Mesendoderm (in vitro differentiated cells): Measurements from ENCODE around the gene FRYL.
"Not testable (repeated sequence)": the region's sequence is repeated elsewhere in the genome, so short reads cannot be mapped to it uniquely, and the experiment has no call there.

Experiments used
- DNase-seq: peaks from one replicate; pipeline ENCODE4 v3.0.0; 2013
- H2AK5ac ChIP-seq: 2 replicates; pipeline ENCODE4 v1.6.1; 2013; ENCODE audit warnings: low read length, inconsistent platforms
- H2BK120ac ChIP-seq: 2 replicates; pipeline ENCODE4 v1.6.1; 2013; ENCODE audit warnings: low read depth, mild to moderate bottlenecking, low read length, moderate library complexity, mixed read lengths
- H2BK15ac ChIP-seq: replicated peaks from 2 replicates; pipeline ENCODE4 v1.6.1; 2013; ENCODE audit warnings: low read depth, mild to moderate bottlenecking, moderate library complexity
- H2BK5ac ChIP-seq: 2 replicates; pipeline ENCODE4 v1.6.1; 2013; ENCODE audit warnings: low read length, inconsistent platforms
- H3K18ac ChIP-seq: 2 replicates; pipeline ENCODE4 v1.6.1; 2013; ENCODE audit warnings: mild to moderate bottlenecking, low read length, mixed read lengths
- H3K23ac ChIP-seq: one replicate; pipeline ENCODE4 v1.6.1; 2013; ENCODE audit warnings: low read length
- H3K27ac ChIP-seq: 2 replicates; pipeline ENCODE4 v1.5.1; 2013; ENCODE audit warnings: low read depth, mild to moderate bottlenecking, inconsistent platforms, low read length, moderate library complexity
- H3K27me3 ChIP-seq: 2 replicates; pipeline ENCODE4 v1.6.1; 2013; ENCODE audit warnings: low read length, control low read depth, mild to moderate bottlenecking, inconsistent platforms; ENCODE audit not compliant: insufficient read depth, poor library complexity
- H3K36me3 ChIP-seq: 2 replicates; pipeline ENCODE4 v1.6.1; 2013; ENCODE audit warnings: low read length, inconsistent platforms; ENCODE audit not compliant: control insufficient read depth, insufficient read depth
- H3K4ac ChIP-seq: one replicate; pipeline ENCODE4 v1.6.1; 2013; ENCODE audit warnings: low read depth, mild to moderate bottlenecking, low read length, moderate library complexity
- H3K4me1 ChIP-seq: 2 replicates; pipeline ENCODE4 v1.6.1; 2013; ENCODE audit warnings: low read depth, low read length, inconsistent platforms; ENCODE audit not compliant: control insufficient read depth
- H3K4me2 ChIP-seq: 2 replicates; pipeline ENCODE4 v1.6.1; 2013; ENCODE audit warnings: low read length
- H3K4me3 ChIP-seq: 2 replicates; pipeline ENCODE4 v1.5.1; 2013; ENCODE audit warnings: mild to moderate bottlenecking, low read length
- H3K56ac ChIP-seq: one replicate; pipeline ENCODE4 v1.6.1; 2013; ENCODE audit warnings: low read length
- H3K79me1 ChIP-seq: 2 replicates; pipeline ENCODE4 v1.6.1; 2013; ENCODE audit warnings: low read length, inconsistent platforms
- H3K79me2 ChIP-seq: 2 replicates; pipeline ENCODE4 v1.6.1; 2013; ENCODE audit warnings: mild to moderate bottlenecking, low read length; ENCODE audit not compliant: control insufficient read depth, insufficient read depth
- H3K9ac ChIP-seq: 2 replicates; pipeline ENCODE4 v1.6.1; 2013; ENCODE audit warnings: low read length, inconsistent platforms
- H4K5ac ChIP-seq: one replicate; pipeline ENCODE4 v1.6.1; 2013; ENCODE audit warnings: low read length
- H4K8ac ChIP-seq: one replicate; pipeline ENCODE4 v1.6.1; 2013; ENCODE audit warnings: low read depth, mild to moderate bottlenecking, control low read depth, low read length, moderate library complexity
- WGBS: extraction: QIAGEN DNeasy Blood & Tissue Kit; methylation state at CpG from one replicate; pipeline ENCODE4 v1.1.7; 2013; ENCODE audit warnings: low lambda C conversion rate, missing lambda C conversion rate; ENCODE audit not compliant: insufficient coverage; ENCODE audit errors: extremely low coverage; 5-methylcytosine and 5-hydroxymethylcytosine counted together

Gene FRYL

DNA sequence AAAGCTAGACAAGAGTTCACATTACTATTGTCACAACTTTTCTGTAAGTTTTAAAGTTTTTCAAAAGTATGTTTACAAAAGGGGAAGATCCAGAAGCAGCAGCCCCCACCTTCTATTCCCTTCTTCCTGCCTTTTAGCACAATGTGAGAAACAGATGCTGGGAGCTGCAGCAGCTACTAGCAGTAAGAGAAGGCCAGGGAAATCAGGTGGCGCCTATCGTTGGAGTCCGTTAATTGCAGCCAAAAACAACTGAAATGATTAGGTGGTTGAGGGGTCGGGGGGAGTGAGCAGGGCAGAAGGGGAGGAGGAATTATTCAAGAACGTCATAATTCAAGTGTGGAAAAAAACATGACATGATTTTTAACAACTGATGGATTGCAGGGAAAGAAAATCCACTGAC lies 27.4 kb downstream of the FRYL start:
- peak; percentile 35 for DNase-seq
- no peak overlapping the region for H4K5ac ChIP-seq
- no peak overlapping the region for H3K4ac ChIP-seq
- H3K79me2 ChIP-seq, result peaks cover 41% of the 10 kb centered on the region
- no peak overlapping the region for H3K4me2 ChIP-seq
- H3K27ac ChIP-seq, result no peak overlapping the region
- H3K56ac ChIP-seq, result no peak overlapping the region
- H3K9ac ChIP-seq, result no peak overlapping the region
- no peak overlapping the region for H3K23ac ChIP-seq
- no peaks in the 10 kb centered on the region for H3K36me3 ChIP-seq
- H3K4me1 ChIP-seq, result peaks cover 3% of the 10 kb centered on the region
- no peak overlapping the region for H2BK5ac ChIP-seq
- peaks cover 8% of the 10 kb centered on the region for H3K79me1 ChIP-seq
- no peak overlapping the region for H3K18ac ChIP-seq
- WGBS, result no CpG with 5 or more reads among the region's 5 CpGs
- H4K8ac ChIP-seq, result no peak overlapping the region
- no peak overlapping the region for H3K4me3 ChIP-seq
- no peak overlapping the region for H2AK5ac ChIP-seq
- H2BK15ac ChIP-seq, result no peak overlapping the region
- no peaks in the 10 kb centered on the region for H3K27me3 ChIP-seq
- no peak overlapping the region for H2BK120ac ChIP-seq

DNA sequence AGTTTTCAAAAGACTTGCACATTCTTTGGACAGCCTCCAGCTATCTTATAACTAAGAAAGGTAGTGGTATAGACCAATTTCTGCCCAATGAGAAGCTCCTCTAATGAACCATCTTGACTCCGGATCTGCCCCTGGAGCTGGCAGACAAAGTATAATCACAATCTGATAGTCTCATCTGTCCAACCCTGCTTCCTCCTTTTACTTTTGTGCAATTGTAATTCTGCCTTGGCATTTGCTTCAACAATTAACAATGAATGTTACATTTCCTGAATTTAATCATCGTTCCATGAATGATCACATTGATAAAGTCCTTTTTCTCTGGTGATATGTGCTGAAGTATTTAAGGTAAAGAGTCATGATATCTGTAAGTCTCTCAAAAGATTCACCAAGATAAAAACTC lies 27.8 kb downstream of the FRYL start:
- H3K27ac ChIP-seq, result no peak overlapping the region
- H3K4me3 ChIP-seq, result no peak overlapping the region
- peaks cover 3% of the 10 kb centered on the region for H3K4me1 ChIP-seq
- DNase-seq, result no peak
- H3K18ac ChIP-seq, result no peak overlapping the region
- H2BK120ac ChIP-seq, result no peak overlapping the region
- no peak overlapping the region for H2AK5ac ChIP-seq
- no peak overlapping the region for H3K9ac ChIP-seq
- H3K79me1 ChIP-seq, result peaks cover 8% of the 10 kb centered on the region
- no peak overlapping the region for H3K4ac ChIP-seq
- no peak overlapping the region for H4K8ac ChIP-seq
- H3K36me3 ChIP-seq, result no peaks in the 10 kb centered on the region
- H4K5ac ChIP-seq, result no peak overlapping the region
- H2BK15ac ChIP-seq, result no peak overlapping the region
- no peak overlapping the region for H3K23ac ChIP-seq
- H3K56ac ChIP-seq, result no peak overlapping the region
- H3K79me2 ChIP-seq, result peaks cover 41% of the 10 kb centered on the region
- H2BK5ac ChIP-seq, result no peak overlapping the region
- no peak overlapping the region for H3K4me2 ChIP-seq
- no peaks in the 10 kb centered on the region for H3K27me3 ChIP-seq
- no CpG with 5 or more reads among the region's 2 CpGs for WGBS

DNA sequence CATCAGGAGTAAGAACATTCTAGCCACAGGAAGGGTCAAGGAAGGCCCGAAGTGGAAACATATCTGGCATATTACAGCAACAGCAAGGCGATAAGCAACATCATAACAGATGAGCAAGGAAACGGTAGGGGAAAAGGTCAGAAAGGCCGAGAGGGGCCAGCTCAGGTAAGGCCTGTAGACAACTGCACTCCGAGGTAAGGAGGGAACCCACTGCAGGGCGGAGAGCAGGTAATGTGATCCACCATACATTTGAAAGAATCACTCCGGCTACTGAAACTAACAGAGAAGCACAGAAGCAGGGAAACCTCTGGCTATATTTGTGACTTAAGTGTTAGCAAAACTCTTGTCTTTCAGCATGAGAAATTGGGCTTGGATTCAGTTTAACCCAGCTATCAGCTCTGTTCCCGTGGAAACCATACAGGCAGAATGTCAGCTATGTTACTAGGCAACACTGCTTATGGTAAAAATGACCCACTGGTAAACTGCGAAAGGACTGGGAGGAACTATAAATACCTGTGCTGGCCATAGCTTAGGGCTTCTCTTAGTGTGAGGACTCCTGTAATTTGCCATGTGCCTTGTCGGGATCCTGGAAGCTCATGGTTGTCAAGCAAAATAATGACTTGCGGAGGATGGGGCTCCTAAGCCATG lies 31.0 kb downstream of the FRYL start:
- no peak overlapping the region for H2BK5ac ChIP-seq
- WGBS, result no CpG with 5 or more reads among the region's 11 CpGs
- no peak overlapping the region for H3K27ac ChIP-seq
- peak; percentile 82 for DNase-seq
- H3K9ac ChIP-seq, result no peak overlapping the region
- no peak overlapping the region for H2BK15ac ChIP-seq
- H3K79me2 ChIP-seq, result peaks cover 37% of the 10 kb centered on the region
- no peak overlapping the region for H4K8ac ChIP-seq
- H3K79me1 ChIP-seq, result peaks cover 12% of the 10 kb centered on the region
- H3K56ac ChIP-seq, result peak overlapping the region; percentile 44
- H3K18ac ChIP-seq, result no peak overlapping the region
- H2AK5ac ChIP-seq, result no peak overlapping the region
- no peak overlapping the region for H3K4me3 ChIP-seq
- H3K23ac ChIP-seq, result no peak overlapping the region
- H4K5ac ChIP-seq, result no peak overlapping the region
- no peak overlapping the region for H3K4me2 ChIP-seq
- H3K36me3 ChIP-seq, result no peaks in the 10 kb centered on the region
- H3K4ac ChIP-seq, result no peak overlapping the region
- no peak overlapping the region for H2BK120ac ChIP-seq
- H3K27me3 ChIP-seq, result no peaks in the 10 kb centered on the region
- H3K4me1 ChIP-seq, result peaks cover 7% of the 10 kb centered on the region

DNA sequence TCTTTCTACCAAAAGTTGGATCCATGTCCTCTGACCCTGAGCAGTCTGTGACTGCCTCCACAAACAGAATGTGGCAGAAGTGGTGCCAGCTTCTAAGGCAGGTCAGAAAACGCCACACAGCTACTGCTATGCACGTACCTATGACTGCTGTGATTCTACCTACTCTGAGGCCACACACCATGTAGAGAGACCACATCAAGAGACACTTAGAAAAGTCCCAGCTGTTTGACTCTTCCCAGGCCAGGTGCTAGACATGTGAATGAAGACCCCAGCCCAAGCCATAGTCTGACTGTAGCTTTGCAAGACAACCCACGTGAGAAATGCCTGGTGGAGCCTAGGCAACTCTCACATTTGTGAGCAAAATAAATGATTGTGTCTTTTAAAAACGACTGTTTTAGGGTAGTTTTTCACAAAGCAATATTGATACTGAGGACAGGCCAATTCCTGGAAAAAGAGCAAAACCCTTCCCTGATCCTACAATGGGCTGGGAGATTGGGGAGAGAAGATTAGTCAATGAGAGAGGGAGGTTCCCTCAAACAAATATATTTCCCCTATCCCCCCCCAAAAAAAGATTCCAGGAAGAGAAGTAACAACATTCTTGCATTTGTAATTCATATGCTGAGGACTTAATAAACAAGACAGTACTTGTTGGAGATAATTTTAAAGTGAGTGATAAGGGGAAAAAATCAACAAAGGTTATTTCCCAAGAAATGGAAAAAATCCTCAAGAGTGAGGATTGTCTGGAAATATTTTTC lies 33.3 kb downstream of the FRYL start:
- H3K79me2 ChIP-seq, result peaks cover 42% of the 10 kb centered on the region
- no peak overlapping the region for H4K5ac ChIP-seq
- H3K18ac ChIP-seq, result peak overlapping the region; percentile 62
- peaks cover 7% of the 10 kb centered on the region for H3K4me1 ChIP-seq
- H3K4me3 ChIP-seq, result no peak overlapping the region
- no peak overlapping the region for H3K4me2 ChIP-seq
- H3K27ac ChIP-seq, result peak overlapping the region; percentile 55
- no peaks in the 10 kb centered on the region for H3K27me3 ChIP-seq
- H3K9ac ChIP-seq, result peak overlapping the region; percentile 12
- peak overlapping the region; percentile 29 for H3K56ac ChIP-seq
- no peak overlapping the region for H2AK5ac ChIP-seq
- peak; percentile 75 for DNase-seq
- peaks cover 15% of the 10 kb centered on the region for H3K79me1 ChIP-seq
- H3K36me3 ChIP-seq, result no peaks in the 10 kb centered on the region
- no peak overlapping the region for H3K23ac ChIP-seq
- H3K4ac ChIP-seq, result no peak overlapping the region
- no peak overlapping the region for H2BK15ac ChIP-seq
- WGBS, result no CpG with 5 or more reads among the region's 4 CpGs
- H4K8ac ChIP-seq, result no peak overlapping the region
- no peak overlapping the region for H2BK5ac ChIP-seq
- no peak overlapping the region for H2BK120ac ChIP-seq

DNA sequence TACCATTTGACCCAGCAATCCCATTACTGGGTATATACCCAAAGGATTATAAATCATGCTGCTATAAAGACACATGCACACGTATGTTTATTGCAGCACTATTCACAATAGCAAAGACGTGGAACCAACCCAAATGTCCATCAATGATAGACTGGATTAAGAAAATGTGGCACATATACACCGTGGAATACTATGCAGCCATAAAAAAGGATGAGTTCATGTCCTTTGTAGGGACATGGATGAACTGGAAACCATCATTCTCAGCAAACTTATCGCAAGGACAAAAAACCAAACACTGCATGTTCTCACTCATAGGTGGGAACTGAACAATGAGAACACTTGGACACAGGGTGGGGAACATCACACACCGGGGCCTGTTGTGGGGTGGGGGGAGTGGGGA lies 34.9 kb downstream of the FRYL start:
- not testable (repeated sequence) for H3K4ac ChIP-seq, H3K23ac ChIP-seq, H2BK120ac ChIP-seq, H2AK5ac ChIP-seq, H4K5ac ChIP-seq, H2BK15ac ChIP-seq, H3K18ac ChIP-seq, H3K4me2 ChIP-seq, H4K8ac ChIP-seq, H3K36me3 ChIP-seq, H3K27me3 ChIP-seq, H3K4me3 ChIP-seq, H3K9ac ChIP-seq, H2BK5ac ChIP-seq, H3K27ac ChIP-seq, DNase-seq, H3K4me1 ChIP-seq, H3K56ac ChIP-seq
- WGBS, result no CpG with 5 or more reads among the region's 5 CpGs
- H3K79me2 ChIP-seq, result peaks cover 44% of the 10 kb centered on the region
- H3K79me1 ChIP-seq, result peaks cover 13% of the 10 kb centered on the region
